K562 (cell line): ENCODE results near the gene TM9SF4. TPM values are rescaled to one million over a fixed set of nuclear protein-coding genes. Genes with fewer than 3 reads are reported as not detected.

Source experiments
- ATAC-seq: fragments of 200-7000 bp; cut with Tn5 transposase; 3 replicates; pipeline ENCODE4 v1.9.1; 2020; ENCODE audit warnings: moderate library complexity
- BruUV-seq: library from RNA; stranded (reverse); fragments of 400-500 nt; replicated peaks from 2 replicates; lab custom pipeline; 2021; lab: Mats Ljungman, UMichigan
- CTCF ChIA-PET: fragments of 300-600 bp; formaldehyde crosslinking; extraction: SDS; loops from one replicate; lab custom pipeline; 2021; ENCODE audit warnings: low intra/inter-chr PET ratio; lab: Yijun Ruan, JAX
- POLR2A ChIA-PET: fragments of 300-600, 350-650 bp; sonication (Branson Sonifier 250); formaldehyde crosslinking; extraction: SDS; loops from one replicate; lab custom pipeline; 2021; ENCODE audit warnings: antibody characterized with exemption, inconsistent platforms; lab: Yijun Ruan, JAX
- DNase-seq, 4 experiments: peaks; one replicate each; pipeline versions ENCODE4 v3.0.0 to v3.0.0-alpha.2; 2011 to 2018; ENCODE audit warnings: low spot score in 3 of 4, mixed read lengths in 3 of 4; ENCODE audit errors: extremely low read depth in 1 of 4
- FAIRE-seq: peaks from 2 replicates; lab custom pipeline; 2011; peaks lifted over from hg19 to GRCh38; lab: Jason Lieb, UNC
- H2AFZ ChIP-seq: 2 replicates; pipeline ENCODE4 v1.6.0; 2011; ENCODE audit warnings: low read depth, low read length, control low read depth, inconsistent platforms
- H3K27ac ChIP-seq: fragments of 200-600 bp; 3 replicates; pipeline ENCODE4 v1.8.0; 2011; ENCODE audit warnings: low read depth, mild to moderate bottlenecking, control low read depth, inconsistent platforms, low read length, moderate library complexity, mixed read lengths; ENCODE audit errors: extremely low read depth
- H3K27me3 ChIP-seq, 2 experiments: fragments of 300-600 bp in 1 of 2; 2 replicates in 1 of 2; 3 replicates in 1 of 2; pipeline versions ENCODE4 v1.6.0 to v1.8.0; 2011; ENCODE audit warnings: inconsistent platforms in 2 of 2, low read length in 2 of 2, mild to moderate bottlenecking in 1 of 2, mixed read lengths in 1 of 2, moderate library complexity in 1 of 2; ENCODE audit not compliant: control insufficient read depth in 2 of 2, insufficient read depth in 2 of 2
- H3K36me3 ChIP-seq: fragments of 300-600 bp; 3 replicates; pipeline ENCODE4 v1.8.0; 2011; ENCODE audit warnings: mild to moderate bottlenecking, low read length, inconsistent platforms; ENCODE audit not compliant: control insufficient read depth, insufficient read depth
- H3K4me1 ChIP-seq, 2 experiments: fragments of 200-600 bp in 1 of 2; replicated peaks in 1 of 2; 2 replicates in 1 of 2; 3 replicates in 1 of 2; pipeline versions ENCODE4 v1.5.1 to v1.8.0; 2011; ENCODE audit warnings: inconsistent platforms in 2 of 2, low read length in 2 of 2, mild to moderate bottlenecking in 1 of 2, mixed read lengths in 1 of 2, moderate library complexity in 1 of 2; ENCODE audit not compliant: control insufficient read depth in 2 of 2, insufficient read depth in 2 of 2
- H3K4me2 ChIP-seq: 2 replicates; pipeline ENCODE4 v1.6.1; 2011; ENCODE audit warnings: low read length, control low read depth, inconsistent platforms, mixed read lengths; ENCODE audit not compliant: insufficient read depth
- H3K4me3 ChIP-seq: fragments of 200-600 bp; sonication (generic), shearing (Covaris generic); 2 replicates; pipeline ENCODE4 v1.5.1; 2016; ENCODE audit warnings: control low read depth, inconsistent platforms
- H3K79me2 ChIP-seq: fragments of 200-600 bp; 3 replicates; pipeline ENCODE4 v1.8.0; 2011; ENCODE audit warnings: low read length, inconsistent platforms; ENCODE audit not compliant: control insufficient read depth, insufficient read depth
- H3K9ac ChIP-seq, 2 experiments: 2 replicates each; pipeline versions ENCODE4 v1.6.0 to v1.6.1; 2011; ENCODE audit warnings: low read depth in 2 of 2, low read length in 2 of 2, control low read depth in 1 of 2, inconsistent platforms in 1 of 2, mild to moderate bottlenecking in 1 of 2, mixed read lengths in 1 of 2; ENCODE audit not compliant: insufficient read depth in 1 of 2
- H3K9me1 ChIP-seq: one replicate; pipeline ENCODE4 v1.6.0; 2011; ENCODE audit warnings: inconsistent platforms, mild to moderate bottlenecking, low read length, moderate library complexity; ENCODE audit not compliant: control insufficient read depth, insufficient read depth
- H3K9me3 ChIP-seq: replicated peaks from 2 replicates; pipeline ENCODE4 v1.5.1; 2011; ENCODE audit warnings: low read depth, low read length, inconsistent platforms; ENCODE audit not compliant: control insufficient read depth, insufficient read depth
- H4K20me1 ChIP-seq: replicated peaks from 2 replicates; pipeline ENCODE4 v1.6.1; 2011; ENCODE audit warnings: low read length, inconsistent platforms, mixed read lengths; ENCODE audit not compliant: control insufficient read depth, insufficient read depth
- CCAR2 ChIP-seq: fragments of 200-400 bp; formaldehyde crosslinking; IDR thresholded peaks from 2 replicates; pipeline ENCODE4 v1.6.1; 2017; ENCODE audit warnings: mild to moderate bottlenecking, low read depth, low read length
- FOSL1 ChIP-seq: fragments of 200-800 bp; sonication (Bioruptor generic); conservative IDR thresholded peaks from 2 replicates; pipeline ENCODE4 v1.6.1; 2016; ENCODE audit warnings: missing genetic modification characterization, missing compliant biosample characterization
- HSF4 ChIP-seq: fragments of 250-450 bp; sonication (Bioruptor Pico); IDR thresholded peaks from 2 replicates; pipeline ENCODE4 v2.1.2; 2022; ENCODE audit warnings: mild to moderate bottlenecking, moderate library complexity, borderline replicate concordance
- MIER1 ChIP-seq: fragments of 450-650 bp; IDR thresholded peaks from 2 replicates; pipeline ENCODE4 v1.6.1; 2016; ENCODE audit warnings: antibody characterized with exemption, mild to moderate bottlenecking, low read depth
- MYNN ChIP-seq, 2 experiments: sonication (generic); formaldehyde crosslinking in 1 of 2; IDR thresholded peaks; 2 replicates each; pipeline versions ENCODE4 v1.5.0 to v1.6.1; 2016 to 2020; ENCODE audit warnings: antibody characterized with exemption in 1 of 2, missing genetic modification reagents in 1 of 2
- ZNF384 ChIP-seq: IDR thresholded peaks from 2 replicates; pipeline ENCODE4 v1.6.1; 2012; ENCODE audit warnings: low read depth, low read length, improper control_type of control experiment
- ZNF561 ChIP-seq: fragments of 450-650 bp; formaldehyde crosslinking; conservative IDR thresholded peaks from 2 replicates; pipeline ENCODE4 v1.4.0; 2020; ENCODE audit warnings: mild to moderate bottlenecking, moderate library complexity
- WGBS: fragments of 100-300 bp; shearing (Covaris generic); methylation state at CpG from one replicate; pipeline ENCODE4 v1.1.6; 2016; ENCODE audit warnings: low coverage, mixed read lengths; ENCODE audit not compliant: insufficient coverage; ENCODE audit errors: missing lambda C conversion rate; 5-methylcytosine and 5-hydroxymethylcytosine counted together
- in situ Hi-C: fragments of 300-500 bp; cut with MboI; formaldehyde crosslinking; loops from 4 replicates; pipeline ENCODE4 v1.15.0; 2018; ENCODE audit warnings: inconsistent platforms, mixed read lengths
- intact Hi-C: fragments of 100-400 bp; cut with micrococcal nuclease; formaldehyde crosslinking; loops from 2 replicates; pipeline ENCODE4 v1.14.2; 2022
- polyA plus RNA-seq, 8 experiments: library from polyadenylated mRNA; depleted of rRNA in 4 of 8; stranded (reverse) in 5 of 8; unstranded in 3 of 8; fragments of >200 nt; fragmentation: Nextera tagmentation in 2 of 8; fragmentation: Illumina TruSeq in 1 of 8; extraction: Ambion mirVana in 2 of 8; extraction: Trizol in 1 of 8; gene quantifications; 2 replicates each; pipeline versions ENCODE4 v1.2.1 to v1.2.3, GENCODE V29; 2011 to 2014; ENCODE audit warnings: inconsistent platforms in 1 of 8, missing spikeins in 1 of 8
- total RNA-seq, 7 experiments: library from RNA; depleted of rRNA in 6 of 7; stranded (reverse); fragments of >200 nt in 6 of 7; fragmentation: Illumina TruSeq in 2 of 7; extraction: Trizol in 2 of 7; gene quantifications; 2 replicates each; pipeline versions ENCODE4 v1.2.1 to v1.2.3, GENCODE V29; 2011 to 2021; ENCODE audit warnings: low replicate concordance in 1 of 7

Gene TM9SF4
- total and polyA plus RNA-seq, 9 of the 15 experiments (the other 6 are each of a cell fraction or from before 2014, with no cell fraction given) = 14.5 to 46.3 (median 26.9) TPM

DNA sequence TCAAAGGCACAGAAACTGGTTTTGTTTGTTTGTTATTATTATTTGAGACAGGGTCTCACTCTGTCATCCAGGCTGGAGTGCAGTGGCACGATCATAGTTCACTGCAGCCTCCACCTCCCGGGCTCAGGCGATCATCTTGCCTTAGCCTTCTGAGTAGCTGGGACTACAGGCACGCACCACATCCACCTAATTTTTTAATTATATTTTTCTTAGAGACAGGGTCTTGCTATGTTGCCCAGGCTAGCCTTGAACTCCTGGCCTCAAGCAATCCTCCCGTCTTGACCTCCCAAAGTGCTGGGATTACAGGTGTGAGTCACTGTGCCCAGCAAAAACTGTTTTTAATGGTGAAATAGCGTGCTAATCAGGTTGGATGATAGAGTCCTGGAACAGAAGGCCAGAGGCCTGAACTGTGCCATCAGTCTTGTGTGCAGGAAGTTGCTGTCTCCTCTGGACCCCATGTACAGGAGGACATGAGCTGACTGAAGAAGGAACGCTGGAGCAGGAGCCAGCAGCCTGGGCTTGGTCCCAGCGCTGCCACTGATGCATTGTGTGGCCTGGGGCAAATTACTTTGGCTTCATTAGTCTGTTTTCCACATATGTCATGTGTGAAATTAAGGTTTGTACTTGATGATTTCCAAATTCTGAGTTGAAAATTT lies 4.9 kb downstream of the TM9SF4 start:
- peak overlapping the region in 1 of 2 experiments; percentile 47; a peak in 1 of 4 replicates for H3K9ac ChIP-seq
- no peak overlapping the region for H3K27ac ChIP-seq
- H3K79me2 ChIP-seq = peaks cover 91% of the 10 kb centered on the region
- H3K9me3 ChIP-seq = no peaks in the 10 kb centered on the region
- H3K4me3 ChIP-seq = no peak overlapping the region
- no peak for DNase-seq
- H3K4me1 ChIP-seq = peaks cover 3 to 12% of the 10 kb centered on the region in 2 experiments; a peak in 3 of 5 replicates
- intact Hi-C loops (no loop called here), in situ Hi-C loops (no loop called here)
- H3K36me3 ChIP-seq = peaks cover 29% of the 10 kb centered on the region
- WGBS = 90% methylated on average over 8 of the region's 8 CpGs
- FAIRE-seq = no peak
- H4K20me1 ChIP-seq = peaks cover 25% of the 10 kb centered on the region; the same call in 1 of the 2 replicates
- H2AFZ ChIP-seq = no peak overlapping the region
- POLR2A ChIA-PET = no interaction called here
- H3K27me3 ChIP-seq = no peaks in the 10 kb centered on the region
- ATAC-seq = no peak
- no peak overlapping the region for H3K4me2 ChIP-seq
- no TSS peak for BruUV-seq
- no peak for TF ChIP-seq ZNF384
- TF ChIP-seq MYNN (IDR thresholded peaks at IDR 0.05) = no peak
- no peak for TF ChIP-seq MYNN (CRISPR knock-in tag; IDR thresholded peaks at IDR 0.05)
- TF ChIP-seq HSF4 (CRISPR knock-in tag) = no peak
- no peak for TF ChIP-seq ZNF561 (CRISPR knock-in tag)
- TF ChIP-seq CCAR2 = no peak
- TF ChIP-seq FOSL1 (tag) = no peak
- TF ChIP-seq MIER1 = no peak
- CTCF ChIA-PET = no interaction called here
- no peaks in the 10 kb centered on the region for H3K9me1 ChIP-seq
